DOHH2 (cell line): ENCODE measurements around the gene RC3H1.
"Not testable (repeated sequence)": the region's sequence is repeated elsewhere in the genome, so short reads cannot be mapped to it uniquely, and the experiment has no call there.

Experiments used
- EZH2phosphoT487 ChIP-seq: fragments of 200-600 bp; sonication (generic); IDR thresholded peaks from 2 replicates; pipeline ENCODE4 v1.6.1; 2017; ENCODE audit warnings: borderline replicate concordance, mild to moderate bottlenecking, antibody characterized with exemption, low read length, moderate library complexity, mixed read lengths
- TF ChIP-seq, protein P1 (sequence below): fragments of 200-600 bp; sonication (generic); IDR thresholded peaks from one replicate; pipeline ENCODE4 v1.5.1; 2014; ENCODE audit warnings: antibody characterized with exemption, mild to moderate bottlenecking, low read depth, low read length; ENCODE audit not compliant: poor library complexity, severe bottlenecking

DNA sequence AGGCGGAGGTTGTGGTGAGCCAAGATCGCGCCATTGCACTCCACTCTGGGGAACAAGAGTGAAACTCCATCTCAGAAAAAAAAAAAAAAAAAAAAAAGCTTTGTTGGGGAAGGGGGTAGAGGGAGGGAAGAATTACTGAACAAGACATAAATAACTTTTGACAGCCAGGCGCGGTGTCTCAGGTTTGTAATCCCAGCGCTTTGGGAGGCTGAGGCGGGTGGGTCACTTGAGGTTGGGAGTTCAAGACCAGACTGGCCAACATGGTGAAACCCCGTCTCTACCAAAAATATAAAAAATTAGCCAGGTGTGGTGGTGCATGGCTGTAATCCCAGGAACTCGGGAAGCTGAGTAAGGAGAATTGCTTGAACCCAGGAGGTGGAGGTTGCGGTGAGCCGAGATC is 28.2 kb downstream of the RC3H1 start:
- TF ChIP-seq, protein P1, sequence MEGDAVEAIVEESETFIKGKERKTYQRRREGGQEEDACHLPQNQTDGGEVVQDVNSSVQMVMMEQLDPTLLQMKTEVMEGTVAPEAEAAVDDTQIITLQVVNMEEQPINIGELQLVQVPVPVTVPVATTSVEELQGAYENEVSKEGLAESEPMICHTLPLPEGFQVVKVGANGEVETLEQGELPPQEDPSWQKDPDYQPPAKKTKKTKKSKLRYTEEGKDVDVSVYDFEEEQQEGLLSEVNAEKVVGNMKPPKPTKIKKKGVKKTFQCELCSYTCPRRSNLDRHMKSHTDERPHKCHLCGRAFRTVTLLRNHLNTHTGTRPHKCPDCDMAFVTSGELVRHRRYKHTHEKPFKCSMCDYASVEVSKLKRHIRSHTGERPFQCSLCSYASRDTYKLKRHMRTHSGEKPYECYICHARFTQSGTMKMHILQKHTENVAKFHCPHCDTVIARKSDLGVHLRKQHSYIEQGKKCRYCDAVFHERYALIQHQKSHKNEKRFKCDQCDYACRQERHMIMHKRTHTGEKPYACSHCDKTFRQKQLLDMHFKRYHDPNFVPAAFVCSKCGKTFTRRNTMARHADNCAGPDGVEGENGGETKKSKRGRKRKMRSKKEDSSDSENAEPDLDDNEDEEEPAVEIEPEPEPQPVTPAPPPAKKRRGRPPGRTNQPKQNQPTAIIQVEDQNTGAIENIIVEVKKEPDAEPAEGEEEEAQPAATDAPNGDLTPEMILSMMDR, result not testable (repeated sequence)
- not testable (repeated sequence) for TF ChIP-seq EZH2phosphoT487
